OCI-LY1 (cell line): Measurements from ENCODE around the gene SEMA3C.

Source experiments
- CTCF ChIP-seq: fragments of 200-600 bp; sonication (generic), shearing (Covaris generic); IDR thresholded peaks from 2 replicates; pipeline ENCODE4 v1.5.1; 2017; ENCODE audit warnings: mild to moderate bottlenecking, antibody characterized with exemption, low read length, moderate library complexity, mixed read lengths
- EZH2 ChIP-seq: fragments of 200-600 bp; sonication (generic), shearing (Covaris generic); IDR thresholded peaks from 2 replicates; pipeline ENCODE4 v1.8.0; 2017; ENCODE audit warnings: borderline replicate concordance, mixed run types, mild to moderate bottlenecking, antibody characterized with exemption, low read length, moderate library complexity, mixed read lengths

GRCh38 chr7:80860554-80860953 is 58.3 kb downstream of the SEMA3C start:
- no peak for TF ChIP-seq CTCF
- TF ChIP-seq EZH2, result no peak
